ENCODE data around the gene CAMK1D. TPM values are rescaled to one million over a fixed set of nuclear protein-coding genes. Genes with fewer than 3 reads are reported as not detected.

Gene CAMK1D
- total and polyA plus RNA-seq, 2 of the 4 experiments (the other 2 are of a cell fraction), result 5.0 to 5.3 TPM

DNA sequence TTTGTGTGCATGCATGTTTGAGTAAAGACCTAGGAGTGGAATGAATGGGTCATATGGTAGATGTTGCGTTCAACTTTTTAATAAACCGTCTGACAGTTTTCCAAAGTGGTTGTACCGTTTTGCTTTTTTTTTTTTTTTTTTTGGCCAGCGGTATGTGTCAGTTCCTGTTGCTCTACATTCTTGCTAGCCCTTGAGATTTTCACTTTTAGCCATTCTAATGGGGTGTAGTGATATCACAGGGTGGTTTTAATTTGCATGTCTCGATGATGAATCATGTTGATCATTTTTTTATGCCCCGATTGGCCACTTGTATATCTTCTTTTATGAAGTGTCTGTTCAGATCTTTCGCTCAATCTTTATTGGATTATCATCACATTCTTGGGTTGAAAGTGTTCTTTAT lies 320.7 kb downstream of the CAMK1D start:
- Histone ChIP-seq H3K18ac (ENCODE audit: low read depth, low read length) (no peak overlapping the region), H2AK9ac (replicated peaks; ENCODE audit: low read depth, low read length, poor library complexity) (no peak overlapping the region), H3K4me1 (ENCODE audit: control insufficient read depth, insufficient read depth, low read length) (no peaks in the 10 kb centered on the region), H2BK5ac (ENCODE audit: low read depth, low read length, poor library complexity, severe bottlenecking) (no peak overlapping the region), H4K20me1 (ENCODE audit: insufficient read depth, low read length) (no peaks in the 10 kb centered on the region), H4K5ac (ENCODE audit: low read depth, low read length) (no peak overlapping the region), H3K9me3 (ENCODE audit: control insufficient read depth, insufficient read depth, low read length) (peaks cover 2% of the 10 kb centered on the region), H3K4me2 (ENCODE audit: low read depth, low read length) (no peak overlapping the region), H3K9me1 (ENCODE audit: insufficient read depth, low read length) (no peaks in the 10 kb centered on the region), H3K23ac (ENCODE audit: low read depth, low read length) (no peak overlapping the region), H4K91ac (ENCODE audit: insufficient read depth, low read depth, low read length) (no peak overlapping the region), H2AK5ac (ENCODE audit: low read depth, low read length) (no peak overlapping the region), H3K56ac (ENCODE audit: extremely low read depth, insufficient read depth, low read length) (no peak overlapping the region), H3K27me3 (ENCODE audit: control insufficient read depth, insufficient read depth, low read length) (no peaks in the 10 kb centered on the region), H3K4ac (ENCODE audit: low read depth, low read length) (no peak overlapping the region), H4K8ac (ENCODE audit: low read depth in 2 of 2, low read length in 2 of 2) (no peak overlapping the region), H3K14ac (replicated peaks; ENCODE audit: low read depth, low read length) (no peak overlapping the region), H3K4me3 (ENCODE audit: insufficient read depth, low read depth, low read length) (no peak overlapping the region), H3K36me3 (ENCODE audit: control insufficient read depth, insufficient read depth, low read length) (peaks cover 5% of the 10 kb centered on the region; the same call in 1 of the 2 replicates), H3K9ac (ENCODE audit: low read depth, low read length) (no peak overlapping the region), H2BK20ac (ENCODE audit: low read depth, low read length) (no peak overlapping the region), H3K79me1 (ENCODE audit: low read depth in 1 of 2, low read length in 2 of 2) (no peaks in the 10 kb centered on the region), H2BK120ac (ENCODE audit: low read depth, low read length) (no peak overlapping the region), H3K27ac (ENCODE audit: insufficient read depth, low read length) (no peak overlapping the region), H2BK15ac (ENCODE audit: low read depth, low read length) (no peak overlapping the region), H2AFZ (replicated peaks; ENCODE audit: low read length, poor library complexity) (no peak overlapping the region)
- intact Hi-C loops (cut with micrococcal nuclease) (no loop called here), dilution Hi-C loops (cut with HindIII; ENCODE audit: low sequenced_read_pairs, unreplicated experiment) (no loop called here), in situ Hi-C loops (cut with MboI; ENCODE audit: low sequenced_read_pairs) (no loop called here)
- ChIA-PET POLR2A (ENCODE audit: unreplicated experiment) (no interaction called here), CTCF (no interaction called here)
- TF ChIP-seq CEBPB (IDR thresholded peaks at IDR 0.05; ENCODE audit: low read depth, low read length) (no peak), CHD1 (IDR thresholded peaks at IDR 0.05; ENCODE audit: low read depth, low read length) (no peak)
- no CpG with 5 or more reads among the region's 7 CpGs for WGBS, 2 experiments (ENCODE audit: extremely low coverage in 2 of 2, insufficient read length in 1 of 2)
- ATAC-seq (ENCODE audit: low read depth) (no peak), DNase-seq (no peak)
- BruUV-seq (replicated peaks), result no TSS peak

Measured in IMR-90 (cell line).